ENCODE results near the gene FRS3.

The FRS3 gene

DNA sequence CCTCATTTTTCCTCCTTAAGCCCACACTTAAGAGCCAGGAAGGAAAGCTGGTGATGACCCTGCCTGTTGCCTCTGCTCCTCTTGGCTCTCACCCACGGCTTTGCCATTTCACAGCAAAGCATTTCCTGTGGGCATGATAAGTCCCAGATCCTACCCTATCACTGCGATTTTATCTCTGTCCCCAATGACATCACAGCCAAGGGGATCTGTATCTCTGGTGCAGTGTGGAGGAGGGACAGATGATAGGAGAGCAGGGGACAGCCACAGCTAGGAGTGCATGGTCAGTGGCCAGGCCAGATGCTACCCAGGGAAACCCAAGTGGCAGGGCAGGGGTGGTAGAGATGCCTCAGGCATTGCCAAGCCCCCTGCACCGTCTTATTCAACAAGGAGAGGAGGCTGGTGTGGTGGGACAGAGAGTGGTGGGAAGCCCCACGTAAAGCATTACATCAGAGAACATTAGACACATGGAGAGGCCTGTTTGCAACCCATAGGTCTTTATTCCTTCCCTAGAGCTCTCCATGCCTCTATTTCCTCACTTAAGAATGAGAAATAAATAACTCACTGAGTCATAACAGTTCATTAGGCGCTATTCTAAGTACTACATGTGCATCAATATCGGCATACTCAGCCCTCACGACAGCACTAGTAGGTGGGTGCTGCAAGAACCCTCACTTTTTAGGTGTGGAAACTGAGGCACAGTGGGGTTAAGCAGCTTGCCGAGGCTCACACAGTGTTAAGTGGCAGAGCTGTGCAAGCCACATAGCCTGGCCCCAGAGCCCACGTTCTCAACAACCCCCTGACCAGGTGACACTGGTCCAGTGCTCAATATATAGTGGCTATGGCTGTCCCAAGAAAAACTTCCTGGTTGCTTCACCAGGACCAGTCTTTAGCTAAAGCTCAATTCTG, 48.9 kb downstream of the FRS3 start:
- Histone ChIP-seq H3K4me1 (ENCODE audit: control insufficient read depth, insufficient read depth, low read length) (0 out of 2 replicates have a peak, but pooled peaks cover 3% of the 10 kb centered on the region), H3K27ac (ENCODE audit: extremely low read depth, low read depth, low read length) (no peak overlapping the region), H3K9me3 (ENCODE audit: control insufficient read depth, insufficient read depth, low read depth, low read length) (no peaks in the 10 kb centered on the region), H3K4me3 (ENCODE audit: low read depth, low read length) (no peak overlapping the region), H3K36me3 (ENCODE audit: control insufficient read depth in 2 of 2, insufficient read depth in 1 of 2, low read length in 2 of 2) (no peaks in the 10 kb centered on the region)
- no peak for TF ChIP-seq TRIM28 (IDR thresholded peaks at IDR 0.05; ENCODE audit: borderline replicate concordance, low read length)
- TF ChIP-seq ZFHX2 (tag by site-specific recombination; conservative IDR thresholded peaks at IDR 0.05) = peak; percentile 67
- TF ChIP-seq EGR2 (tag by site-specific recombination; IDR thresholded peaks at IDR 0.05; ENCODE audit: low read depth) = peak; percentile 78
- CTCF ChIA-PET = interaction anchor here (1.0 to 2.6 kb wide), 4 partner anchors 26 to 362 kb away, joined by 3 to 7 read pairs (median 7); no protein-coding TSS in a partner anchor
- POLR2A ChIA-PET = interaction anchor here (0.6 kb wide), 1 partner anchor 319 kb away, joined by 3 read pairs; no protein-coding TSS in a partner anchor

DNA sequence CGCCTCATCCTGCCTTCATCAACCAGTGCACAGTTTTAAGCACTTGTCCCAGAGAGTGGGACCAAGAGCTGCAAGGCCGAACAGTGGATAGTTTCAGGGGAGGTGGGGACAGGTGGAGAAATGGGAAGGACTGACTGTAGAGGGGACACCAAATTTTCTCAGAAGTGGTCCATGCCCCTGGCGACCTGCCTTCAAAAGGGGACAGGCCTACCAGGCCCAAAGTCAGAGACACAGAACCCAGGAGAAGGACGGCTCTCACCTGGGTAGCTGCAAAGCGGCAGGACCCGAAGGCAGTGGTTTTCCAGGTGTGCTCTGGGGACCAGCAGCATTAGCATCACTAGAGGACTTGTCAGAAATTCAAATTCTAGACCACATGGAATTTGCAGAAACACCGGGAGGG, 50.1 kb downstream of the FRS3 start:
- Histone ChIP-seq H3K9me3 (ENCODE audit: control insufficient read depth, insufficient read depth, low read depth, low read length) (no peaks in the 10 kb centered on the region), H3K4me1 (ENCODE audit: control insufficient read depth, insufficient read depth, low read length) (0 out of 2 replicates have a peak, but pooled peaks cover 3% of the 10 kb centered on the region), H3K27ac (ENCODE audit: extremely low read depth, low read depth, low read length) (no peak overlapping the region), H3K36me3 (ENCODE audit: control insufficient read depth in 2 of 2, insufficient read depth in 1 of 2, low read length in 2 of 2) (no peaks in the 10 kb centered on the region), H3K4me3 (ENCODE audit: low read depth, low read length) (no peak overlapping the region)
- TF ChIP-seq SCRT1 (tag by site-specific recombination; IDR thresholded peaks at IDR 0.05; ENCODE audit: borderline replicate concordance) = no peak
- ChIA-PET CTCF (interaction anchor here (1.1 to 1.8 kb wide), 4 partner anchors 24 to 361 kb away, joined by 4 to 7 read pairs (median 6); no protein-coding TSS in a partner anchor), POLR2A (no interaction called here)

DNA sequence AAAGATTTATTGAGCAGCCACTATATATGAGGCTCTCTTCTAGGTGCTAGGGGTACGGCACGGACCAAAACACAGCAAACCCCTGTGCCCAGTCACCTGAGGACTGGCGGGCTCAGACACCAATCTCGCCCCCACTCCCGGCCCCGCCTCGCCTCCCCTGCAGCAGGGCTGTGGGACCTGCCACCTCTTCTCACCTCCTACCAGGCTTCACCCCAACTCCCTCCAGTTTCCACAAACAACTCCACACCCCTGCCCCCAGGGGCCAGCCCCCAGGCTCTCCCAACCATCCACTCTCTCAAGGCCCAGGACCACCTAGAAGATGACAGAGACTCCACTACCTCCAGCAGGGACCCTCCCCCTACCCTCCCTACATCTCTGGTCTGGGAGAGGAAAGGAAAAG, 50.7 kb downstream of the FRS3 start:
- no peaks in the 10 kb centered on the region for H3K36me3 ChIP-seq (ENCODE audit: control insufficient read depth in 2 of 2, insufficient read depth in 1 of 2, low read length in 2 of 2)
- H3K27ac ChIP-seq (ENCODE audit: extremely low read depth, low read depth, low read length) = no peak overlapping the region
- H3K4me1 ChIP-seq (ENCODE audit: control insufficient read depth, insufficient read depth, low read length) = peaks cover 3% of the 10 kb centered on the region; the same call in 1 of the 2 replicates
- H3K4me3 ChIP-seq (ENCODE audit: low read depth, low read length) = no peak overlapping the region
- no peaks in the 10 kb centered on the region for H3K9me3 ChIP-seq (ENCODE audit: control insufficient read depth, insufficient read depth, low read depth, low read length)
- TF ChIP-seq ZNF654 (tag by site-specific recombination; IDR thresholded peaks at IDR 0.05; ENCODE audit: low read depth) (no peak), EGR2 (tag by site-specific recombination; IDR thresholded peaks at IDR 0.05; ENCODE audit: low read depth) (peak; percentile 49; the same call in 1 of the 2 replicates)
- CTCF ChIA-PET = interaction anchor here (1.1 to 1.4 kb wide), 3 partner anchors 23 to 361 kb away, joined by 3 to 6 read pairs (median 4); no protein-coding TSS in a partner anchor
- POLR2A ChIA-PET = no interaction called here

DNA sequence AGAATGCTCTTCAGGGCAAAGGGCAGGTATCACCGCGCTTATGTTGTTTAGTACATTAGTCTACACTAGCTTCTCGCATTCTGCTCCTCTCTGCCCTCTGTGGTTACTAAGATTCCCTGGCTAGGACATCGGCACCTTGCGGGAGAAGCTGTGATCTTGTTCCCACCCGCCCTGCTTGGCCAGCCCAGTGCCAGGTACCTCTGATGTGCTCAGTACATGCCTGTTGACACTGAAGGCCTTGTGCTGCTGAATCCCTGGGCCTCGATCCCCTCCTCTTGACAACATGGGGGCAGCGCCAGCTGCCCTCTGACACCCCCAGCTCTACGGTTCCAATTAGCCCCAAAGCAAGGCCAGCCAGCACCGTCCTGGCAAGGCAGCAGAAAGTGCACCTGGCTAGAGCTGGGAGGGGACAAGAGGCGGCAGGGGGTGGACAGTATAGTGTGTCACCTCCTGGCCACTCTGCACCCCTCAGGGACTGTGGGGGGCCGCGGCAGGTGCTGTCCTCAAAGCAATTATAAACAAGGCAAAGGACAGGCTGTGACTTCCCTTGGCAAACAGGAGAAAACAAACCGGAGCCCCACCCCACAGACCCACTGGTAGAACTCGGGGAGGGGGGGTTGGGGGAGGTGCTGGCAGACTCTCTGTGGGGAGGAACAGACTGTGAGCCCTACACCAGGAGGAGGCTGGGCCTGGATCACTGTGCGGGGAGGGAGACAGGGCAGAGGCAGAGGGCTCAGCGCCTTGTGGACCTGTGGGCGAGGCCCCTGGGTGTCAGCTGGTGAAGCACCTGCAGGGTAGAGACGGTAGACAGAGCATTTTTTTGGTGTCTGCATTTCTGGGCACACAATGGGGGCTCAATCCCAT, 51.4 kb downstream of the FRS3 start:
- Histone ChIP-seq H3K27ac (ENCODE audit: extremely low read depth, low read depth, low read length) (no peak overlapping the region), H3K9me3 (ENCODE audit: control insufficient read depth, insufficient read depth, low read depth, low read length) (no peaks in the 10 kb centered on the region), H3K4me1 (ENCODE audit: control insufficient read depth, insufficient read depth, low read length) (peaks cover 3% of the 10 kb centered on the region; the same call in 1 of the 2 replicates), H3K36me3 (ENCODE audit: control insufficient read depth in 2 of 2, insufficient read depth in 1 of 2, low read length in 2 of 2) (no peaks in the 10 kb centered on the region), H3K4me3 (ENCODE audit: low read depth, low read length) (no peak overlapping the region)
- ChIA-PET POLR2A (no interaction called here), CTCF (interaction anchor here (0.7 to 1.6 kb wide), 4 partner anchors 23 to 360 kb away, joined by 3 to 7 read pairs (median 4); partner anchors contain the start of gene TOMM6)
- TF ChIP-seq ZIC2 (tag by site-specific recombination; IDR thresholded peaks at IDR 0.05) = 0 out of 2 replicates have a peak, but pooled peaks have one; percentile 11
- TF ChIP-seq GLIS1 (tag by site-specific recombination; IDR thresholded peaks at IDR 0.05) = peak; percentile 82
- TF ChIP-seq ZNF2 (tag by site-specific recombination; IDR thresholded peaks at IDR 0.05) = no peak

DNA sequence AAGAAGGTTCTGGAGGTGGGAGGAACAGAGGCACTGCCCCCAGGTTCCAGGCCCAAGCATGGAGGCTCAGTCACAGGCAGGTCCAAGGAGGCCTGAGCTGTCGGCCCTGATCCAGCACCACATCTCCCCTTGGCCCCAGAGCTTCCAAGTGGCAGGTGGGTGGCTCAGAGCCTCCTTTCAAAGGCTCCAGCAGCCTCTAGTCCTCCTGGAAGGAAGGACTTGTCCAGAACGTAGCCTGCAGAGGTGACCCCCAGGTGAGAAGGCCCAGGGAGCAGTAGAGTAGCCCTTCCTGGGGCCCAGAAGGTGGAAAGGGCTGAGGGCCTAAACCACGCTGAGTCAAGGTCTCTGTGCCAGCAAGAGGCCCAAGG, 52.0 kb downstream of the FRS3 start:
- no peaks in the 10 kb centered on the region for H3K36me3 ChIP-seq (ENCODE audit: control insufficient read depth in 2 of 2, insufficient read depth in 1 of 2, low read length in 2 of 2)
- ChIA-PET CTCF (interaction anchor here (0.7 to 1.6 kb wide), 3 partner anchors 27 to 359 kb away, joined by 3 to 7 read pairs (median 3); partner anchors contain the start of gene TOMM6), POLR2A (no interaction called here)
- no peak overlapping the region for H3K4me3 ChIP-seq (ENCODE audit: low read depth, low read length)
- no peaks in the 10 kb centered on the region for H3K9me3 ChIP-seq (ENCODE audit: control insufficient read depth, insufficient read depth, low read depth, low read length)
- H3K4me1 ChIP-seq (ENCODE audit: control insufficient read depth, insufficient read depth, low read length) = no peaks in the 10 kb centered on the region; the same call in 1 of the 2 replicates
- no peak overlapping the region for H3K27ac ChIP-seq (ENCODE audit: extremely low read depth, low read depth, low read length)
- TF ChIP-seq ZNF155 (tag by site-specific recombination; IDR thresholded peaks at IDR 0.05) (no peak), ZBTB48 (tag by site-specific recombination; IDR thresholded peaks at IDR 0.05) (no peak), ZNF658 (tag by site-specific recombination; IDR thresholded peaks at IDR 0.05) (no peak), ZNF704 (tag by site-specific recombination; IDR thresholded peaks at IDR 0.05) (no peak), ZNF530 (tag by site-specific recombination; IDR thresholded peaks at IDR 0.05; ENCODE audit: low read depth) (no peak), ZNF654 (tag by site-specific recombination; IDR thresholded peaks at IDR 0.05; ENCODE audit: low read depth) (no peak), KLF9 (tag by site-specific recombination; IDR thresholded peaks at IDR 0.05; ENCODE audit: low read depth) (no peak), ZNF660 (tag by site-specific recombination; IDR thresholded peaks at IDR 0.05) (no peak), ZNF19 (tag by site-specific recombination; IDR thresholded peaks at IDR 0.05; ENCODE audit: low read depth) (no peak)
- TF ChIP-seq, protein P1, sequence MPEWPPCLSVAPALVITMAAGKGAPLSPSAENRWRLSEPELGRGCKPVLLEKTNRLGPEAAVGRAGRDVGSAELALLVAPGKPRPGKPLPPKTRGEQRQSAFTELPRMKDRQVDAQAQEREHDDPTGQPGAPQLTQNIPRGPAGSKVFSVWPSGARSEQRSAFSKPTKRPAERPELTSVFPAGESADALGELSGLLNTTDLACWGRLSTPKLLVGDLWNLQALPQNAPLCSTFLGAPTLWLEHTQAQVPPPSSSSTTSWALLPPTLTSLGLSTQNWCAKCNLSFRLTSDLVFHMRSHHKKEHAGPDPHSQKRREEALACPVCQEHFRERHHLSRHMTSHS (tag by site-specific recombination; IDR thresholded peaks at IDR 0.05) = no peak
- TF ChIP-seq, protein P2, sequence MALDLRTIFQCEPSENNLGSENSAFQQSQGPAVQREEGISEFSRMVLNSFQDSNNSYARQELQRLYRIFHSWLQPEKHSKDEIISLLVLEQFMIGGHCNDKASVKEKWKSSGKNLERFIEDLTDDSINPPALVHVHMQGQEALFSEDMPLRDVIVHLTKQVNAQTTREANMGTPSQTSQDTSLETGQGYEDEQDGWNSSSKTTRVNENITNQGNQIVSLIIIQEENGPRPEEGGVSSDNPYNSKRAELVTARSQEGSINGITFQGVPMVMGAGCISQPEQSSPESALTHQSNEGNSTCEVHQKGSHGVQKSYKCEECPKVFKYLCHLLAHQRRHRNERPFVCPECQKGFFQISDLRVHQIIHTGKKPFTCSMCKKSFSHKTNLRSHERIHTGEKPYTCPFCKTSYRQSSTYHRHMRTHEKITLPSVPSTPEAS (tag by site-specific recombination; IDR thresholded peaks at IDR 0.05) = no peak
